GM19395 (cell line): ENCODE measurements around the gene THAP6.
"Not testable (repeated sequence)": the region's sequence is repeated elsewhere in the genome, so short reads cannot be mapped to it uniquely, and the experiment has no call there.

Experiments used
- ATAC-seq: cut with Tn5 transposase; IDR thresholded peaks from one replicate; pipeline ENCODE4 v1.9.1; 2021; ENCODE audit warnings: mild to moderate bottlenecking, moderate library complexity; ENCODE audit not compliant: unreplicated experiment

Gene THAP6

DNA sequence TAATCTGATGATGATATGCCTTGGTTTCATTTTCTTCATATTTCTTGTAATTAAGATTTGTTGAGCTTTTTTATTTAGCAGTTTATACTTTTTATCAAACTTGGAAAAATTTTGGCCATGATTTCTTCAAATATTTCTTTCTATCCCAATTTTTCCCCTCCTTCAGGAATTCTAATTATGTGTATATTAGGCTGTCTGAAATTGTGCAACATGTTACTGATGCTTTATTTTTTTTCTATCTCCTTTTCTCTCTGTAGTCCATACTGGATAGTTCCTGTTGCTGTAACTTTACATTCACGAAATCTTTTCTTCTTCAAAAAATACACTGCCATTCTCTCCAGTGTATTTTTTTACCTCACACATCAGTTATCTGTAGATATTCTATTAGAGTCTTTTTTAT lies 10.8 kb downstream of the THAP6 start:
- ATAC-seq = no peak

GRCh38 chr4:75525910-75526309 lies 11.6 kb downstream of the THAP6 start:
- no peak for ATAC-seq

GRCh38 chr4:75527482-75527881 lies 13.2 kb downstream of the THAP6 start:
- ATAC-seq = no peak

DNA sequence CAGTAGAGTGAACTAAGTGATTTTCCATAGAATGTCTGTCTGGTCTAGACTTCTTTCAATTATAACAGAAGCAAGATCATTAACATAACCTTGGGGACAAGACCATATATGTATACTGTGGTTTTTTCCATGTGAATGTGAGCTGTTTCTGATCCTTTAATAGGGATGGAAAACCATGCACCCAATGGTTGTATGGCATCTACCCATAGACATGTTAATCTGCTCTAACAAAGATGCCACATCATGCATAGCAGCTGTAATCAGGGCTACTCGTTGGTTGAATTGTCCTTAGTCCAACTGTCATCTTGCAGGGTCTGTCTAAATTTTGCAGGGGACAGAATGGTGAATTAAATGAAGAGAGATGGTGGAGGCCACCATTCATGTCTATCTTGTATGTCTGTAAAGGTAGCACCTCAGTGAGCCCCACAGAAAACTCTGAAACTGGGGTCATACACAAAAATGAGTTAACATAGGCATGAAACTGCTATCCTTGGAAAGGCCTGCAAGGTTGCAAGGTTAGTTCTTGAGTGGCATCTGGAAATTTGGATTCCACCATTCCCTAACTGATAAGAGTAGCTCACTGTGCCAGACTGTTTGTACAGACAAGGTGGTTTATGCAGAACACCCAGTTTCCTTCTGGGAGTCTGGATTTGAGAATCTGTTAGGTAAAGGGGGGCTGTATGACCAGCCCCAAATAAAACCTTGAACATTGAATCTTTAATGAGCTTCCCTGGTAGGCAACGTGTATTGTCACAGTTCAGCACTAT lies 16.5 kb downstream of the THAP6 start:
- no peak for ATAC-seq

DNA sequence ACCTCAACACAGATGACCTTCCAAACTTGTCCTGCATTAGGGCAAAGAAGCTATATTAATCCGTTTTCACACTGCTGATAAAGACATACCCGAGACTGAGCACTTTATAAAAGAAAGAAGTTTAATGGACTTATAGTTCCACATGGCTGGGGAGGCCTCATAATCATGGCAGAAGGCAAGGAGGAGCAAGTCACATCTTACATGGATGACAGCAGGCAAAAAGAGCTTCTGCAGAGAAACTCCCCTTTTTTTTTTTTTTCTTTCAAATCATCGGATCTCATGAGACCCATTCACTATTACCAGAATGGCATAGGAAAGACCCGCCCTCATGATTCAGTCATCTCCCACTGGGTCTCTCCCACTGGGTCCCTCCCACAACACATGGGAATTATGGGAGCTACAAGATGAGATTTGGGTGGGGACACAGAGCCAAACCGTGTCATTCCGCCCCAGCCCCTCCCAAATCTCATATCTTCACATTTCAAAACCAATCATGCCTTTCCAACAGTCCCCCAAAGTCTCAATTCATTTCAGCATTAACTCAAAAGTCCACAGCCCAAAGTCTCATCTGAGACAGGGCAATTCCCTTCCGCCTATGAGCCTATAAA lies 17.4 kb downstream of the THAP6 start:
- ATAC-seq = not testable (repeated sequence)

GRCh38 chr4:75533339-75533887 lies 19.1 kb downstream of the THAP6 start:
- not testable (repeated sequence) for ATAC-seq

DNA sequence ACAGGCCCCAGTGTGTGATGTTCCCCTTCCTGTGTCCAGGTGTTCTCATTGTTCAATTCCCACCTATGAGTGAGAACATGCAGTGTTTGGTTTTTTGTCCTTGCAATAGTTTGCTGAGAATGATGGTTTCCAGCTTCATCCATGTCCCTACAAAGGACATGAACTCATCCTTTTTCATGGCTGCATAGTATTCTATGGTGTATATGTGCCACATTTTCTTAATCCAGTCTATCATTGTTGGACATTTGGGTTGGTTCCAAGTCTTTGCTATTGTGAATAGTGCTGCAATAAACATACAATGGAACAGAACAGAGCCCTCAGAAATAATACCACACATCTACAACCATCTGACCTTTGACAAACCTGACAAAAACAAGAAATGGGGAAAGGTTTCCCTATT lies 19.7 kb downstream of the THAP6 start:
- ATAC-seq = not testable (repeated sequence)

GRCh38 chr4:75537308-75537707 lies 23.0 kb downstream of the THAP6 start:
- ATAC-seq = not testable (repeated sequence)

GRCh38 chr4:75542824-75543223 lies 28.6 kb downstream of the THAP6 start:
- no peak for ATAC-seq

DNA sequence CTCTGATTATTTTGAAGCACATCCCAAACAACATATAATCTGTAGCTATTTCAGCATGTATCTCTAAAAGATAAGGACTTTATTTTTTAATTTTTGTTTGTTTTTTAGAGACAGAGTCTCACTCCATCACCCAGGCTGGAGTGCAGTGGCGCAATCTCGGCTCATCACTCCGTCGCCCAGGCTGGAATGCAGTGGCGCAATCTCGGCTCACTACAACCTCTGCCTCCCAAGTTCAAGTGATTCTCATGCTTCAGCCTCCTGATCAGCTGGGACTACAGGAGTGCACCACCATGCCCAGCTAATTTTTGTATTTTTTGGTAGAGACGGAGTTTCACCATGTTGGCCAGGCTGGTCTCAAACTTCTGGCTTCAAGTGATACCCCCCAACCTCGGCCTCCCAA lies 29.9 kb downstream of the THAP6 start:
- not testable (repeated sequence) for ATAC-seq

- ATAC-seq = no peak
Measured at GRCh38 chr4:75544870-75545269, 30.6 kb downstream of the THAP6 start.

- no peak for ATAC-seq
Measured at GRCh38 chr4:75545526-75545925, 31.3 kb downstream of the THAP6 start.

DNA sequence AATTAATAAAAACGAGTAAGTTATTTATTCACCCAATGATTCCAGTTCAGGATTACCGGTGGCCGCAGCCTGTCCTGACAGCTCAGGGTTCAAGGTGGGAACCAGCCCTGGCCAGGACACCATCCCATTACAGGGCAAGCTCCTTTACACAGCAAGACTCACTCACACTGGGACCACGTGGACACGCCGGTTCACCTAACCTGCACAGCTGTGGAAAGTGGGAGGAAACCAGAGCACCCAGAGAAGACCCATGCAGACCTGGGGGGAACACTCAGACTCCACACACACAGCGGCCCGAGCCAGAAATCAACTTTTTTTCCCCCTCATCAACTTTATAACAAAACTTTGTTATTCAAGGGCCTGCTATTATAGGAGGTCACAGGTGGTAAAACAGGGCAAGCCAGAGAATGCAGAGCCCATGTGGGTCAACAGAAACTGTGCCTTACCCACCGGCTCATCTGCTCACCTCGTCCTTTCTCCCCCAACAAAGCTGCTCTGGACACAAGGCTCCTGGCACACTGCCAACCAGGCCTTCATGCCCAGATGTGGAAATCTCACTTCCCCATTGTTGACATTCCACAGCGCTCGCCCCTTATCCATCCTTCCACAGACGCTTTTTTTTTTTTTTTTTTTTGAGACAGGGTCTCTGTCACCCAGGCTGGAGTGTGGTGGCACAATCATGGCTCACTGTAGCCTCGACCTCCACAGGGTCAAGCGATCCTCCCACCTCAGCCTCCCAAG lies 33.5 kb downstream of the THAP6 start:
- ATAC-seq = no peak

- ATAC-seq = no peak
Measured at GRCh38 chr4:75549019-75549418, 34.7 kb downstream of the THAP6 start.

GRCh38 chr4:75552452-75552851 lies 38.2 kb downstream of the THAP6 start:
- no peak for ATAC-seq

- peak; percentile 85 for ATAC-seq
Measured at GRCh38 chr4:75555294-75556164, 41.3 kb downstream of the THAP6 start, which contains the start of gene ODAPH. ODAPH (plus strand) TSS chr4:75556066; CDS start chr4:75556083, 17 bp downstream.

DNA sequence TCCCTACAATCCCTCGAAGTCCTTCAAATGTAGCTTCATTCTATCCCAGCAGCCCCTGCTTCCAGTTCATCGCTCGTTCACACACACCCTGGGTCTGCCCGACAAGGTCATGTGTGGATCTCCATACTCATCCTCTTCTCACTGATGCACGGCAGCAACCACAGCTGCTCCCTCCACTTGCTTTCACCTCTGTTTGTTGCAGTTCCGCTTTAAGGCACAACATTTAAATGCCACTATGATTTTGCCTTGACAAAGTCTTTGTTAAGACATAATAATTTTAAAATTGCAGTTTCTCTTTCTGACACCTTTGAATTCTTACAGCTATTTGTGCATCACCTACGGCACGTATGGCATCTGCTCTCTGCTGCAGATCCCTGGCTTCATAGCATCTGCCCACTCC lies 43.4 kb downstream of the THAP6 start:
- no peak for ATAC-seq

DNA sequence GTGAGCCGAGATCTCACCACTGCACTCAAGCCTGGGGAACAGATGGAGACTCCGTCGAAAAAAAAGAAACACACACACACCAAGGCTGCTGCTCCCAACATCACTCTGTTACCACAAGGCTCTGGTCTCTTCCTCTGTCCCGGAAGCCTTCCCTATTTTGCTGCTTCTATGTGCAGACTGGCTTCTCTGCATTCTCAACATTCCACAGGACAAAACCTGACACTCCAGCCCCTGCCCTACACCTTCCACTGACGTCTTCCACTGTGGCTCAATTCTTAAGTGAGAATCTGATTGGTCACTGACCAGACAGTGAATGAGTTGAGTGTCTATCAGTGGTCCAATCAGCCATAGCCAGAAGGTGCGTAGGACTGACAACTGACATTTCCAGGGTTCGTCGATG lies 47.5 kb downstream of the THAP6 start:
- no peak for ATAC-seq

GRCh38 chr4:75564023-75564422 lies 49.8 kb downstream of the THAP6 start:
- ATAC-seq = no peak

DNA sequence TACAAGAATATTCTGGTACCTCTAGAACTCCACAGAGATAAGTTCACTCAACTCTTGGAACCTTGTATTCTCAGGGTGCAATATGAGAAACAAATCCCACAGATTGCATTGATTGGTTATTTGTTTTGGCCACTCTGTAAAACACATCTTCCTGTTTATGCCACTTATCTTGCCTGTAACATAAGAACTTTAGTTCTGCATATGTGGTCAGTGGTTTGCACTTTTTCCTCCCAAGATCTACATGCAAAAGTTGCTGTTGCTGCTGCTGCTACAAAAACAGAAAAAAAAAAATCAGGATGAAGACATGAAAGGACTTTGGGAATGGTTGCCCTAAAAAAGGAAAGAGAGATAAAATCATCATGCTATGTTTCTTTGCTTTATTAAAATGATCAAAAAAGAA lies 51.2 kb downstream of the THAP6 start:
- ATAC-seq = no peak

- ATAC-seq = no peak
Measured at GRCh38 chr4:75566911-75567310, 52.6 kb downstream of the THAP6 start.
